Nephron (organoid): ENCODE data around the gene CCDC12.

Experiments
- H3K27ac Mint-ChIP-seq, 3 experiments: 2 replicates each; pipeline ENCODE4 v1.8.0; 2020; ENCODE audit warnings: mixed read lengths in 3 of 3, mild to moderate bottlenecking in 2 of 3, moderate library complexity in 1 of 3
- H3K27me3 Mint-ChIP-seq: 2 replicates; pipeline ENCODE4 v1.8.0; 2021; ENCODE audit warnings: low read depth, mild to moderate bottlenecking, moderate library complexity, mixed read lengths
- H3K36me3 Mint-ChIP-seq: 2 replicates; pipeline ENCODE4 v1.8.0; 2020; ENCODE audit warnings: low read depth, mixed read lengths
- H3K4me1 Mint-ChIP-seq: 2 replicates; pipeline ENCODE4 v1.8.0; 2020; ENCODE audit warnings: mixed read lengths
- H3K4me3 Mint-ChIP-seq, 3 experiments: 2 replicates each; pipeline ENCODE4 v1.8.0; 2020; ENCODE audit warnings: mild to moderate bottlenecking in 3 of 3, mixed read lengths in 3 of 3, moderate library complexity in 2 of 3
- H3K9me3 Mint-ChIP-seq: 2 replicates; pipeline ENCODE4 v1.8.0; 2020; ENCODE audit warnings: mixed read lengths
- CTCF ChIP-seq, 3 experiments: fragments of 200-600 bp; sonication (generic); IDR thresholded peaks; one replicate each; pipeline ENCODE4 v1.5.0; 2021; ENCODE audit warnings: antibody characterized with exemption in 3 of 3; ENCODE audit not compliant: unreplicated experiment in 3 of 3

The CCDC12 gene

GRCh38 chr3:46877406-46878125 is 99.0 kb downstream of the CCDC12 start, which contains the start of gene PTH1R:
Gene PTH1R, plus strand, starts transcription at chr3:46877721. Its CDS starts 5,839 bp downstream, at chr3:46883560.
- Mint-ChIP-seq H3K27me3 (peaks cover 27% of the 10 kb centered on the region), H3K9me3 (no peaks in the 10 kb centered on the region), H3K27ac (peak within 1 kb of the TSS; percentile 60 to 97 (median 95)), H3K36me3 (no peaks in the 10 kb centered on the region), H3K4me1 (peaks cover 51% of the 10 kb centered on the region), H3K4me3 (peak within 1 kb of the TSS; percentile 28 to 62 (median 50))
- TF ChIP-seq CTCF (IDR thresholded peaks at IDR 0.05; ENCODE audit: unreplicated experiment in 3 of 3), result no peak

- Mint-ChIP-seq H3K4me1 (peaks cover 54% of the 10 kb centered on the region), H3K4me3 (peak overlapping the region in 2 of 3 experiments; percentile 28 to 50), H3K27ac (peak overlapping the region; percentile 60 to 97 (median 95)), H3K27me3 (peaks cover 25% of the 10 kb centered on the region), H3K9me3 (no peaks in the 10 kb centered on the region), H3K36me3 (no peaks in the 10 kb centered on the region)
- no peak for TF ChIP-seq CTCF (IDR thresholded peaks at IDR 0.05; ENCODE audit: unreplicated experiment in 3 of 3)
Observed at GRCh38 chr3:46876313-46877300, 99.9 kb downstream of the CCDC12 start.

- Mint-ChIP-seq H3K36me3 (no peaks in the 10 kb centered on the region), H3K9me3 (no peaks in the 10 kb centered on the region), H3K4me3 (no peak overlapping the region), H3K27me3 (peaks cover 21% of the 10 kb centered on the region), H3K27ac (peak overlapping the region; percentile 80 to 97 (median 92)), H3K4me1 (peaks cover 62% of the 10 kb centered on the region)
- no peak for TF ChIP-seq CTCF (IDR thresholded peaks at IDR 0.05; ENCODE audit: unreplicated experiment in 3 of 3)
Observed at GRCh38 chr3:46875560-46875959, 101.0 kb downstream of the CCDC12 start.

GRCh38 chr3:46874430-46874829 is 102.1 kb downstream of the CCDC12 start:
- Mint-ChIP-seq H3K27ac (peak overlapping the region; percentile 92 to 97 (median 93)), H3K27me3 (peaks cover 9% of the 10 kb centered on the region), H3K9me3 (no peaks in the 10 kb centered on the region), H3K4me3 (peak overlapping the region; percentile 20 to 36 (median 35)), H3K4me1 (peaks cover 56% of the 10 kb centered on the region), H3K36me3 (no peaks in the 10 kb centered on the region)
- no peak for TF ChIP-seq CTCF (IDR thresholded peaks at IDR 0.05; ENCODE audit: unreplicated experiment in 3 of 3)

GRCh38 chr3:46873521-46873920 is 103.0 kb downstream of the CCDC12 start:
- Mint-ChIP-seq H3K27ac (peak overlapping the region; percentile 56 to 92 (median 72)), H3K36me3 (no peaks in the 10 kb centered on the region), H3K9me3 (no peaks in the 10 kb centered on the region), H3K27me3 (peaks cover 6% of the 10 kb centered on the region), H3K4me1 (peaks cover 56% of the 10 kb centered on the region), H3K4me3 (no peak overlapping the region)
- TF ChIP-seq CTCF (IDR thresholded peaks at IDR 0.05; ENCODE audit: unreplicated experiment in 3 of 3), result no peak
